HepG2 (cell line): ENCODE results near the gene TIMM13. TPM values are rescaled to one million over a fixed set of nuclear protein-coding genes. Genes with fewer than 3 reads are reported as not detected.
A peak's percentile ranks its signal among the peaks of the same experiment; 100 is the strongest.

Source experiments
- MAFG ChIP-seq: sonication (generic); formaldehyde crosslinking; IDR thresholded peaks from 2 replicates; pipeline ENCODE4 v1.5.1; 2020; ENCODE audit warnings: mild to moderate bottlenecking, missing genetic modification reagents
- MIER3 ChIP-seq: IDR thresholded peaks from 2 replicates; pipeline ENCODE4 v1.6.1; 2016; ENCODE audit warnings: missing compliant biosample characterization, borderline replicate concordance
- MLLT10 ChIP-seq: sonication (generic); formaldehyde crosslinking; IDR thresholded peaks from 2 replicates; pipeline ENCODE4 v1.4.0; 2020; ENCODE audit warnings: missing genetic modification reagents
- RBAK ChIP-seq: sonication (generic); formaldehyde crosslinking; IDR thresholded peaks from 2 replicates; pipeline ENCODE4 v1.5.1; 2020; ENCODE audit warnings: mild to moderate bottlenecking, missing genetic modification reagents
- SIN3A ChIP-seq: IDR thresholded peaks from 2 replicates; pipeline ENCODE4 v1.6.1; 2011; ENCODE audit warnings: low read depth, mild to moderate bottlenecking, control low read depth, low read length, borderline replicate concordance
- SIX1 ChIP-seq: sonication (generic); formaldehyde crosslinking; IDR thresholded peaks from 2 replicates; pipeline ENCODE4 v1.4.0; 2020; ENCODE audit warnings: missing genetic modification reagents, borderline replicate concordance
- ZNF24 ChIP-seq: fragments of 450-650 bp; IDR thresholded peaks from 2 replicates; pipeline ENCODE4 v1.6.1; 2017; ENCODE audit warnings: antibody characterized with exemption, mild to moderate bottlenecking
- ZSCAN25 ChIP-seq: sonication (generic); formaldehyde crosslinking; IDR thresholded peaks from 2 replicates; pipeline ENCODE4 v1.8.0; 2022; ENCODE audit warnings: mild to moderate bottlenecking, missing genetic modification reagents
- polyA plus RNA-seq, 8 experiments: library from polyadenylated mRNA; depleted of rRNA in 3 of 8; stranded (reverse) in 7 of 8; unstranded in 1 of 8; fragments of >200 nt; fragmentation: Illumina TruSeq in 4 of 8; extraction: Trizol in 4 of 8; gene quantifications; 2 replicates each; pipeline versions ENCODE4 v1.2.1 to v1.2.3, GENCODE V29; 2011 to 2016; ENCODE audit warnings: low read depth in 4 of 8, missing spikeins in 1 of 8, mixed read lengths in 1 of 8; ENCODE audit not compliant: insufficient read depth in 1 of 8
- total RNA-seq, 5 experiments: library from RNA; depleted of rRNA; stranded (reverse); fragments of >200 nt; fragmentation: Illumina TruSeq; extraction: Trizol; gene quantifications; 2 replicates each; pipeline ENCODE4 v1.2.3, GENCODE V29; 2016; ENCODE audit warnings: low read depth in 1 of 5
- TF ChIP-seq, protein P1 (sequence below): sonication (generic); formaldehyde crosslinking; IDR thresholded peaks from 2 replicates; pipeline ENCODE4 v1.8.0; 2022; ENCODE audit warnings: missing genetic modification reagents, mild to moderate bottlenecking, inconsistent platforms, borderline replicate concordance
- TF ChIP-seq, protein P2 (sequence below): conservative IDR thresholded peaks from 2 replicates; pipeline ENCODE4 v1.6.1; 2018; ENCODE audit warnings: missing genetic modification reagents
- TF ChIP-seq, protein P3 (sequence below): sonication (generic); formaldehyde crosslinking; conservative IDR thresholded peaks from 2 replicates; pipeline ENCODE4 v1.8.0; 2022; ENCODE audit warnings: mild to moderate bottlenecking, moderate library complexity, missing genetic modification reagents
- TF ChIP-seq, protein P4 (sequence below): sonication (generic); formaldehyde crosslinking; IDR thresholded peaks from 2 replicates; pipeline ENCODE4 v1.5.1; 2020; ENCODE audit warnings: mild to moderate bottlenecking, missing genetic modification reagents, borderline replicate concordance
- TF ChIP-seq, protein P5 (sequence below): IDR thresholded peaks from 2 replicates; pipeline ENCODE4 v1.6.1; 2012; ENCODE audit warnings: inconsistent platforms

TIMM13 gene
- total and polyA plus RNA-seq, 2 of the 13 experiments (the other 11 are each of a cell fraction or from before 2014, with no cell fraction given), result 48.4 to 108 TPM

DNA sequence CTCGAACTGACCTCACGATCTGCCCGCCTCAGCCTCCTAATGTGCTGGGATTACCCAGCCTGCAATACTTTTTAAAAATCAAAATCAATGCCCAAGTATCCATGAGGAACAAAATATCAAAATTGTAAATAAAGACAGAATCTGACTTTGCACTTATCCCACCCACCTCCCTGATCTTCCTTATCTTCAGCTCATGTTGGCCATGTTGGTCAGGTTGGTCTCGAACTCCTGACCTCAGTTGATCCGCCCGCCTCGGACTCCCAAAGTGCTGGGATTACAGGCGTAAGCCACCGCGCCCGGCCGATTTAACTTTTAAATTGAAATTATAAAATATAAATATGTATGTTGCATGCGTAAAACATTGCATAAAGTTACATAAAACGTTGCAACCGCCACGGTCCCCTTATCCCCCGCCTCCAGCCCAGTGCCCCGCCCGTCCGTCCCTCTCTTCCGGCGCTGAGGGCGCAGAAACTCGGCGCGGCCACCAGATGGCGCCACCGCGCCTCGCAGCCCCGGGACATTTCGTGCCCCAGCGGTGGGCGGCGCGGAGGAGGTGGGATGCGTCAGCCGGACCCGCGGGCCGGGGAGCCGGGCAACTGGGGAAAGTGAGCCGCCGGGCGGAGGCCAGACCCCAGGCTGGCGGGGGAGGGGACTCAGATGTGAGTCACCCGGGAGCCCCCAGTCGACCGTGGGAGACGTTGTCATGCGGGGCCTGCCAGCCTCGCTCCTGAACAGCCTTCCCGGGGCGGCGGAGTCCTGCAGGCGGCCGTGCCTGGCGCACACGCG is 47.0 kb upstream of the TIMM13 start (continued):
- no peak; the same call in 1 of the 2 replicates for TF ChIP-seq ZSCAN25 (CRISPR knock-in tag)
- no peak for TF ChIP-seq MAFG
- TF ChIP-seq MIER3 (CRISPR knock-in tag), result peak; percentile 83; the same call in 1 of the 2 replicates
- no peak for TF ChIP-seq MLLT10 (CRISPR knock-in tag)
- no peak for TF ChIP-seq SIX1 (CRISPR knock-in tag)
- TF ChIP-seq, protein P1, sequence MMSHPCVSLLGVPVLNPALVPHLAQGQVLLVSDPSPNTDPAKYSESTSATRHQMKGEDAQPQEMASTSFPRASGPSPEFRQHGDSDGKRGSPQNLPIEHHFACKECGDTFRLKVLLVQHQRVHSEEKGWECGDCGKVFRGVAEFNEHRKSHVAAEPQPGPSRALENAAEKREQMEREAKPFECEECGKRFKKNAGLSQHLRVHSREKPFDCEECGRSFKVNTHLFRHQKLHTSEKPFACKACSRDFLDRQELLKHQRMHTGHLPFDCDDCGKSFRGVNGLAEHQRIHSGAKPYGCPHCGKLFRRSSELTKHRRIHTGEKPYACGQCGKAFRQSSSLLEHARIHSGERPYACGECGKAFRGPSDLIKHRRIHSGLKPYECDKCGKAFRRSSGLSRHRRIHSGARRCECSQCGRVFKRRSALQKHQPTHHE (CRISPR knock-in tag), result no peak
- TF ChIP-seq, protein P2, sequence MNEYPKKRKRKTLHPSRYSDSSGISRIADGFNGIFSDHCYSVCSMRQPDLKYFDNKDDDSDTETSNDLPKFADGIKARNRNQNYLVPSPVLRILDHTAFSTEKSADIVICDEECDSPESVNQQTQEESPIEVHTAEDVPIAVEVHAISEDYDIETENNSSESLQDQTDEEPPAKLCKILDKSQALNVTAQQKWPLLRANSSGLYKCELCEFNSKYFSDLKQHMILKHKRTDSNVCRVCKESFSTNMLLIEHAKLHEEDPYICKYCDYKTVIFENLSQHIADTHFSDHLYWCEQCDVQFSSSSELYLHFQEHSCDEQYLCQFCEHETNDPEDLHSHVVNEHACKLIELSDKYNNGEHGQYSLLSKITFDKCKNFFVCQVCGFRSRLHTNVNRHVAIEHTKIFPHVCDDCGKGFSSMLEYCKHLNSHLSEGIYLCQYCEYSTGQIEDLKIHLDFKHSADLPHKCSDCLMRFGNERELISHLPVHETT (CRISPR knock-in tag), result no peak
- TF ChIP-seq ZNF24, result 0 out of 2 replicates have a peak, but pooled peaks have one; percentile 27
- TF ChIP-seq RBAK, result no peak
- peak; percentile 68; the same call in 1 of the 2 replicates for TF ChIP-seq SIN3A
- TF ChIP-seq, protein P3, sequence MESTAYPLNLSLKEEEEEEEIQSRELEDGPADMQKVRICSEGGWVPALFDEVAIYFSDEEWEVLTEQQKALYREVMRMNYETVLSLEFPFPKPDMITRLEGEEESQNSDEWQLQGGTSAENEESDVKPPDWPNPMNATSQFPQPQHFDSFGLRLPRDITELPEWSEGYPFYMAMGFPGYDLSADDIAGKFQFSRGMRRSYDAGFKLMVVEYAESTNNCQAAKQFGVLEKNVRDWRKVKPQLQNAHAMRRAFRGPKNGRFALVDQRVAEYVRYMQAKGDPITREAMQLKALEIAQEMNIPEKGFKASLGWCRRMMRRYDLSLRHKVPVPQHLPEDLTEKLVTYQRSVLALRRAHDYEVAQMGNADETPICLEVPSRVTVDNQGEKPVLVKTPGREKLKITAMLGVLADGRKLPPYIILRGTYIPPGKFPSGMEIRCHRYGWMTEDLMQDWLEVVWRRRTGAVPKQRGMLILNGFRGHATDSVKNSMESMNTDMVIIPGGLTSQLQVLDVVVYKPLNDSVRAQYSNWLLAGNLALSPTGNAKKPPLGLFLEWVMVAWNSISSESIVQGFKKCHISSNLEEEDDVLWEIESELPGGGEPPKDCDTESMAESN (CRISPR knock-in tag), result no peak
- TF ChIP-seq, protein P4, sequence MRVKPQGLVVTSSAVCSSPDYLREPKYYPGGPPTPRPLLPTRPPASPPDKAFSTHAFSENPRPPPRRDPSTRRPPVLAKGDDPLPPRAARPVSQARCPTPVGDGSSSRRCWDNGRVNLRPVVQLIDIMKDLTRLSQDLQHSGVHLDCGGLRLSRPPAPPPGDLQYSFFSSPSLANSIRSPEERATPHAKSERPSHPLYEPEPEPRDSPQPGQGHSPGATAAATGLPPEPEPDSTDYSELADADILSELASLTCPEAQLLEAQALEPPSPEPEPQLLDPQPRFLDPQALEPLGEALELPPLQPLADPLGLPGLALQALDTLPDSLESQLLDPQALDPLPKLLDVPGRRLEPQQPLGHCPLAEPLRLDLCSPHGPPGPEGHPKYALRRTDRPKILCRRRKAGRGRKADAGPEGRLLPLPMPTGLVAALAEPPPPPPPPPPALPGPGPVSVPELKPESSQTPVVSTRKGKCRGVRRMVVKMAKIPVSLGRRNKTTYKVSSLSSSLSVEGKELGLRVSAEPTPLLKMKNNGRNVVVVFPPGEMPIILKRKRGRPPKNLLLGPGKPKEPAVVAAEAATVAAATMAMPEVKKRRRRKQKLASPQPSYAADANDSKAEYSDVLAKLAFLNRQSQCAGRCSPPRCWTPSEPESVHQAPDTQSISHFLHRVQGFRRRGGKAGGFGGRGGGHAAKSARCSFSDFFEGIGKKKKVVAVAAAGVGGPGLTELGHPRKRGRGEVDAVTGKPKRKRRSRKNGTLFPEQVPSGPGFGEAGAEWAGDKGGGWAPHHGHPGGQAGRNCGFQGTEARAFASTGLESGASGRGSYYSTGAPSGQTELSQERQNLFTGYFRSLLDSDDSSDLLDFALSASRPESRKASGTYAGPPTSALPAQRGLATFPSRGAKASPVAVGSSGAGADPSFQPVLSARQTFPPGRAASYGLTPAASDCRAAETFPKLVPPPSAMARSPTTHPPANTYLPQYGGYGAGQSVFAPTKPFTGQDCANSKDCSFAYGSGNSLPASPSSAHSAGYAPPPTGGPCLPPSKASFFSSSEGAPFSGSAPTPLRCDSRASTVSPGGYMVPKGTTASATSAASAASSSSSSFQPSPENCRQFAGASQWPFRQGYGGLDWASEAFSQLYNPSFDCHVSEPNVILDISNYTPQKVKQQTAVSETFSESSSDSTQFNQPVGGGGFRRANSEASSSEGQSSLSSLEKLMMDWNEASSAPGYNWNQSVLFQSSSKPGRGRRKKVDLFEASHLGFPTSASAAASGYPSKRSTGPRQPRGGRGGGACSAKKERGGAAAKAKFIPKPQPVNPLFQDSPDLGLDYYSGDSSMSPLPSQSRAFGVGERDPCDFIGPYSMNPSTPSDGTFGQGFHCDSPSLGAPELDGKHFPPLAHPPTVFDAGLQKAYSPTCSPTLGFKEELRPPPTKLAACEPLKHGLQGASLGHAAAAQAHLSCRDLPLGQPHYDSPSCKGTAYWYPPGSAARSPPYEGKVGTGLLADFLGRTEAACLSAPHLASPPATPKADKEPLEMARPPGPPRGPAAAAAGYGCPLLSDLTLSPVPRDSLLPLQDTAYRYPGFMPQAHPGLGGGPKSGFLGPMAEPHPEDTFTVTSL (CRISPR knock-in tag), result no peak
- TF ChIP-seq, protein P5, sequence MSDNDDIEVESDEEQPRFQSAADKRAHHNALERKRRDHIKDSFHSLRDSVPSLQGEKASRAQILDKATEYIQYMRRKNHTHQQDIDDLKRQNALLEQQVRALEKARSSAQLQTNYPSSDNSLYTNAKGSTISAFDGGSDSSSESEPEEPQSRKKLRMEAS, result 0 out of 2 replicates have a peak, but pooled peaks have one; percentile 21
